Esophagus muscularis mucosa (tissue), 4 donors: ENCODE results near the gene USHBP1. TPM values are rescaled to one million over a fixed set of nuclear protein-coding genes. Genes with fewer than 3 reads are reported as not detected.

Source experiments
- DNase-seq: peaks from one replicate; pipeline ENCODE4 v3.0.0-alpha.2; 2017; ENCODE audit errors: extremely low spot score
- H3K27ac ChIP-seq, 4 donors: fragments of 200-600 bp; sonication (generic); replicated peaks in 1 of 4; 1 replicate in 3 of 4; 2 replicates in 1 of 4; pipeline ENCODE4 v1.5.1; 2016 to 2019; ENCODE audit warnings: mild to moderate bottlenecking in 1 of 4
- H3K27me3 ChIP-seq, 4 donors: fragments of 200-600 bp; sonication (generic); one replicate each; pipeline versions ENCODE4 v1.5.1 to v1.6.0; 2016 to 2019
- H3K36me3 ChIP-seq, 4 donors: fragments of 200-600 bp; sonication (generic); one replicate each; pipeline ENCODE4 v1.5.1; 2016 to 2019
- H3K4me1 ChIP-seq, 4 donors: fragments of 200-600 bp; sonication (generic); one replicate each; pipeline ENCODE4 v1.5.1; 2016 to 2019
- H3K4me3 ChIP-seq, 4 donors: fragments of 200-600 bp; sonication (generic); 1 replicate in 2 of 4; 2 replicates in 2 of 4; pipeline ENCODE4 v1.5.1; 2016 to 2019; ENCODE audit warnings: mild to moderate bottlenecking in 4 of 4, moderate library complexity in 1 of 4
- H3K9me3 ChIP-seq, 4 donors: fragments of 200-600 bp; sonication (generic); 1 replicate in 3 of 4; 2 replicates in 1 of 4; pipeline ENCODE4 v1.5.1; 2016 to 2019
- CTCF ChIP-seq, 3 experiments: fragments of 200-600 bp in 2 of 3; fragments of 450-650 bp in 1 of 3; sonication (generic) in 2 of 3; IDR thresholded peaks; one replicate each; pipeline ENCODE4 v1.5.1; 2017 to 2019; ENCODE audit warnings: antibody characterized with exemption in 3 of 3, mild to moderate bottlenecking in 2 of 3, moderate library complexity in 1 of 3
- EP300 ChIP-seq: sonication (generic); formaldehyde crosslinking; IDR thresholded peaks from one replicate; pipeline ENCODE4 v1.6.1; 2017; ENCODE audit warnings: antibody characterized with exemption
- POLR2A ChIP-seq: fragments of 450-650 bp; IDR thresholded peaks from one replicate; pipeline ENCODE4 v1.6.1; 2017; ENCODE audit warnings: antibody characterized with exemption, moderate library complexity, mild to moderate bottlenecking, low read depth
- POLR2AphosphoS5 ChIP-seq, 2 donors: sonication (generic); formaldehyde crosslinking; IDR thresholded peaks; one replicate each; pipeline ENCODE4 v1.6.1; 2017; ENCODE audit warnings: antibody characterized with exemption in 2 of 2
- WGBS: methylation state at CpG from one replicate; pipeline ENCODE4 v1.1.5; 2018; 5-methylcytosine and 5-hydroxymethylcytosine counted together
- intact Hi-C: fragments of 100-400 bp; cut with DNase I; formaldehyde crosslinking; loops from one replicate; pipeline ENCODE4 v1.15.1; 2023
- total RNA-seq, 4 donors: library from RNA; depleted of rRNA; stranded (reverse); fragments of >200 nt; gene quantifications; one replicate each; pipeline versions ENCODE4 v1.1.0 to v1.2.1, GENCODE V29; 2016

The USHBP1 gene
- total RNA-seq, 4 donors from 2014 or later: 2.2 to 12.0 (median 6.3) TPM

- Histone ChIP-seq H3K36me3 (peaks cover 0 to 17% (median 12%) of the 10 kb centered on the region in 4 donors), H3K9me3 (no peaks in the 10 kb centered on the region), H3K27me3 (no peaks in the 10 kb centered on the region), H3K4me3 (peak overlapping the region; percentile 76 to 97 (median 90)), H3K27ac (peak overlapping the region; percentile 82 to 90 (median 87)), H3K4me1 (peaks cover 37 to 71% (median 53%) of the 10 kb centered on the region in 4 donors)
- WGBS: 28% methylated on average over 11 of the region's 52 CpGs
- DNase-seq: no peak
- TF ChIP-seq POLR2A: no peak
- TF ChIP-seq POLR2AphosphoS5 (IDR thresholded peaks at IDR 0.05): no peak
- no peak for TF ChIP-seq CTCF (IDR thresholded peaks at IDR 0.05)
- no peak for TF ChIP-seq EP300
- intact Hi-C loops: no loop called here
Measured at GRCh38 chr19:17243830-17244617, 20.5 kb downstream of the USHBP1 start.

- Histone ChIP-seq H3K9me3 (no peaks in the 10 kb centered on the region), H3K4me3 (peak overlapping the region; percentile 76 to 97 (median 90)), H3K4me1 (peaks cover 37 to 71% (median 53%) of the 10 kb centered on the region in 4 donors), H3K27ac (peak overlapping the region; percentile 82 to 90 (median 87)), H3K36me3 (peaks cover 2 to 24% (median 18%) of the 10 kb centered on the region in 4 donors), H3K27me3 (no peaks in the 10 kb centered on the region)
- WGBS: 48% methylated on average over 6 of the region's 8 CpGs
- TF ChIP-seq POLR2A (no peak), CTCF (IDR thresholded peaks at IDR 0.05) (no peak), POLR2AphosphoS5 (IDR thresholded peaks at IDR 0.05) (no peak), EP300 (no peak)
- intact Hi-C loops: no loop called here
- DNase-seq: no peak
Measured at GRCh38 chr19:17243211-17243829, 21.2 kb downstream of the USHBP1 start.

- Histone ChIP-seq H3K36me3 (peaks cover 4 to 30% (median 25%) of the 10 kb centered on the region in 4 donors), H3K27me3 (no peaks in the 10 kb centered on the region), H3K4me1 (peaks cover 37 to 71% (median 51%) of the 10 kb centered on the region in 4 donors), H3K27ac (peak overlapping the region; percentile 82 to 90 (median 87)), H3K9me3 (no peaks in the 10 kb centered on the region), H3K4me3 (peak overlapping the region in 3 of 4 donors; percentile 76 to 97 (median 92))
- intact Hi-C loops: no loop called here
- TF ChIP-seq CTCF (IDR thresholded peaks at IDR 0.05): no peak
- TF ChIP-seq EP300: no peak
- TF ChIP-seq POLR2A: no peak
- TF ChIP-seq POLR2AphosphoS5 (IDR thresholded peaks at IDR 0.05): no peak
- no peak for DNase-seq
- WGBS: no CpG with 5 or more reads among the region's 8 CpGs
Measured at GRCh38 chr19:17242431-17243208, 21.9 kb downstream of the USHBP1 start.

GRCh38 chr19:17240826-17241399 lies 23.6 kb downstream of the USHBP1 start:
- H3K27ac ChIP-seq: peak overlapping the region; percentile 82 to 90 (median 87)
- intact Hi-C loops: no loop called here
- H3K36me3 ChIP-seq: peaks cover 4 to 36% (median 31%) of the 10 kb centered on the region in 4 donors
- no peak overlapping the region for H3K4me3 ChIP-seq
- 97% methylated on average over 6 of the region's 6 CpGs for WGBS
- no peak for DNase-seq
- H3K4me1 ChIP-seq: peaks cover 36 to 71% (median 51%) of the 10 kb centered on the region in 4 donors
- TF ChIP-seq POLR2A (no peak), CTCF (IDR thresholded peaks at IDR 0.05) (no peak), EP300 (no peak), POLR2AphosphoS5 (IDR thresholded peaks at IDR 0.05) (no peak)
- no peaks in the 10 kb centered on the region for H3K9me3 ChIP-seq
- H3K27me3 ChIP-seq: no peaks in the 10 kb centered on the region
